Kidney epithelial cell (primary cell): ENCODE measurements around the gene DSTYK. TPM values are rescaled to one million over a fixed set of nuclear protein-coding genes. Genes with fewer than 3 reads are reported as not detected.

Experiments
- DNase-seq: peaks from one replicate; pipeline ENCODE4 v3.0.0-alpha.2; 2010; ENCODE audit warnings: low read depth
- H3K27me3 ChIP-seq: 2 replicates; pipeline ENCODE4 v1.6.0; 2011; ENCODE audit warnings: low read length; ENCODE audit not compliant: control insufficient read depth, insufficient read depth
- H3K36me3 ChIP-seq: 2 replicates; pipeline ENCODE4 v1.5.1; 2011; ENCODE audit warnings: low read length; ENCODE audit not compliant: control insufficient read depth, insufficient read depth
- H3K4me3 ChIP-seq: 2 replicates; pipeline ENCODE4 v1.5.1; 2011; ENCODE audit warnings: low read depth, mild to moderate bottlenecking, control low read depth, low read length
- total RNA-seq: library from RNA; depleted of rRNA; stranded (reverse); fragments of >200 nt; gene quantifications from 2 replicates; pipeline ENCODE4 v1.2.3, GENCODE V29; 2015
- TF ChIP-seq, protein P1 (sequence below): IDR thresholded peaks from 2 replicates; pipeline ENCODE4 v1.5.1; 2011; ENCODE audit warnings: mild to moderate bottlenecking, moderate library complexity, low read length, control low read depth, inconsistent platforms; ENCODE audit not compliant: insufficient read depth, poor library complexity, severe bottlenecking

Gene DSTYK
- total RNA-seq, 1 donor from 2014 or later: 13.8 TPM

DNA sequence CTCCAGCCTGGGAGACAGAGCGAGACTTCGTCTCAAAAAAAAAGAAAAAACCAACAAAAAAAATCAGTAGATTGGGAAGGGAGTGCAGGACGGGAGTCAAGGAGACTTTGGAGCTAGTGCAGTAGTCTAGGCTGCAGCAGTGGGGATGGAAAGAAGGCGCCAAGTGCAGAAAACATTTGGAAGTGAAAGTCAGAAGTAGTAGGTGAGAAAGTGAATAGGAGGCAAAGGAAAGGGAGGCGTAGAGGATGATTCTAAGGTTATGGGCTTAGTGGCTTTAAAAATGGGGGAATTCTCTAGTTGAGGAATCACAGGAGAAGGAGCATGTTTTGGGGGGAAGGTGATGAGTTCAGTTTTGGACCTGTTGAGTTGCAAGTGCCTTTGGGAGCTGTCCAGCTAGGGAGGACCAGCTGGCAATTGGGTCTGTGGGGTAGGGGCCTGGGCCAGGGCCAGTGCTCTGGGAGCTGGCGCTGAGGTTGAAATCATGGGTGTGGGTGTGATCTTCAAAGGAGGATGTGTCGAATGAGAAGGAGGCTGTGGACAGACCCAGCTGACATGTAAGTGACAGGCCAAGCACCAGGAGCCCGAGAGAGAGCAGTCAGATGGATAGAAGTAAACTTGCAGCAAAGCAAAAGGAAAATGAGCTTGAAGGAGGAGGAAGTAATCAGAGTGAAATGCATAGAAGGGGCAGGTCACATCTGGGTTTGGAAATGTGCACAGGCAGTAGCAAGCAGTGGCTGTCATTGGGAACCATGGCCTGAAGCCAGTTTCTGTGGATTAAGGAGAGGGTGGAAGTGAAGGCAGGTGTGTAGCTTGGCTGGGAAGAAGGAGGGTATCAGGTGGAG, 32.1 kb upstream of the DSTYK start:
- H3K36me3 ChIP-seq: no peaks in the 10 kb centered on the region
- H3K4me3 ChIP-seq: no peak overlapping the region
- no peak for DNase-seq
- H3K27me3 ChIP-seq: no peaks in the 10 kb centered on the region
- TF ChIP-seq, protein P1, sequence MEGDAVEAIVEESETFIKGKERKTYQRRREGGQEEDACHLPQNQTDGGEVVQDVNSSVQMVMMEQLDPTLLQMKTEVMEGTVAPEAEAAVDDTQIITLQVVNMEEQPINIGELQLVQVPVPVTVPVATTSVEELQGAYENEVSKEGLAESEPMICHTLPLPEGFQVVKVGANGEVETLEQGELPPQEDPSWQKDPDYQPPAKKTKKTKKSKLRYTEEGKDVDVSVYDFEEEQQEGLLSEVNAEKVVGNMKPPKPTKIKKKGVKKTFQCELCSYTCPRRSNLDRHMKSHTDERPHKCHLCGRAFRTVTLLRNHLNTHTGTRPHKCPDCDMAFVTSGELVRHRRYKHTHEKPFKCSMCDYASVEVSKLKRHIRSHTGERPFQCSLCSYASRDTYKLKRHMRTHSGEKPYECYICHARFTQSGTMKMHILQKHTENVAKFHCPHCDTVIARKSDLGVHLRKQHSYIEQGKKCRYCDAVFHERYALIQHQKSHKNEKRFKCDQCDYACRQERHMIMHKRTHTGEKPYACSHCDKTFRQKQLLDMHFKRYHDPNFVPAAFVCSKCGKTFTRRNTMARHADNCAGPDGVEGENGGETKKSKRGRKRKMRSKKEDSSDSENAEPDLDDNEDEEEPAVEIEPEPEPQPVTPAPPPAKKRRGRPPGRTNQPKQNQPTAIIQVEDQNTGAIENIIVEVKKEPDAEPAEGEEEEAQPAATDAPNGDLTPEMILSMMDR: no peak

DNA sequence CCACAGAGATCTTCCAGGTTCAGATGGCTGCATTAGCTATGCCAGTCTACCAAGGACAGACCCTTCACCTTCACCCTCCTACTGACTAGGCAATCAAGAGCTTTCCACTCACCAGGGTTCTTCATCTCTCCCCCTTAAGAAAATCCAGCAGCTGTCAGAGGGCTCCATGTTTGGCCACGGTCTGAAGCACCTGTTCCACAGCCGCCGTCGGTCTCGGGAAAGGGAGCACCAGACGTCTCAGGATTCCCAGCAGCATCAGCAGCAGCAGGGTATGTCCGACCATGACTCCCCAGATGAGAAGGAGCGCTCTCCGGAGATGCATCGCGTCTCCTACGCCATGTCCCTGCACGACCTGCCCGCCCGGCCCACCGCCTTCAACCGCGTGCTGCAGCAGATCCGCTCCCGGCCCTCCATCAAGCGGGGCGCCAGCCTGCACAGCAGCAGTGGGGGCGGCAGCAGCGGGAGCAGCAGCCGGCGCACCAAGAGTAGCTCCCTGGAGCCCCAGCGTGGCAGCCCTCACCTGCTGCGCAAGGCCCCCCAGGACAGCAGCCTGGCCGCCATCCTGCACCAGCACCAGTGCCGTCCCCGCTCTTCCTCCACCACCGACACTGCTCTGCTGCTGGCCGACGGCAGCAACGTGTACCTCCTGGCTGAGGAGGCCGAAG, 30.0 kb upstream of the DSTYK start:
- TF ChIP-seq, protein P1: no peak
- H3K4me3 ChIP-seq: no peak overlapping the region

DNA sequence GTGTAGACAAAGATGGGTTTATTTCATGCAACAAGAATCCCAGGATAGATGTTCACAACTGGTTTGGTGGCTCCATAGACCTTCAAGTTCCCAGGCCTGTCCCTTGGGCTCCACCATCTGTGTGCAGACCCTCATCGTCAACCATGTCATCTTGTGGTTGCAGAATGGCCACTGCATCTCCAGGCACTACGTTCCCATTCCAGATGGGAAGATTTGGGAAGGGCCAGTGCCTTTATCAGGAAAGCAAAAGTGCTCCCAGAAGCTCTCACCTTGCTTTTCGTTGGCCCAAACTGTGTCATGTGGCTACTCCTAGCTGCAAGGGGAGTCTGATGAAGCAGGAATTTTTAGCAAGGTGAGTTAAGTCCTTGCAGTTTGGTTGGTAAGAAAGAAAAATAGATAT, 29.1 kb upstream of the DSTYK start:
- no peak overlapping the region for H3K4me3 ChIP-seq
- no peaks in the 10 kb centered on the region for H3K27me3 ChIP-seq
- TF ChIP-seq, protein P1: no peak
- H3K36me3 ChIP-seq: no peaks in the 10 kb centered on the region
- DNase-seq: no peak

More for the DNA sequence above, 30.0 kb upstream of the DSTYK start:
- no peak for DNase-seq
- Histone ChIP-seq H3K27me3 (no peaks in the 10 kb centered on the region), H3K36me3 (no peaks in the 10 kb centered on the region)

DNA sequence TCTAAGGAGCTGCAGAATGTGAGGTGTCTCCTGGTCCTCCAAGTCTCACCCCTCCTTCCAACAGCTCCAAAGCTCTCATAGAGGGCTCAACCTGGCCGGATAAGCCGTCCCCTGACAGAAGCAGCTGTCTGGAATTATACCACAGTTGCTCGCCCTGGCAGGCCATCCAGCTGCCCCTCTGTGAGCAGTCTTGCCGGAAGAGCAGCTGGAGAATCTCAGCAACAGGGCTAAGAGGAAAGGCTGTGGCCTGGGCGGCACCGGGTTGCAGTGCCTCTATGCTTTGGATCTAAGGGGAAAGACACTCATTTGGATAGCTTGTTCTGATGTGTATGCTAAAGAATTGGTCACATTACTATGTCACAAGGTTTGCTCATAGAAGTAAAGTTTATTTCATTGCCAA, 28.6 kb upstream of the DSTYK start:
- Histone ChIP-seq H3K36me3 (no peaks in the 10 kb centered on the region), H3K4me3 (no peak overlapping the region), H3K27me3 (no peaks in the 10 kb centered on the region)
- no peak for DNase-seq
- TF ChIP-seq, protein P1: no peak

DNA sequence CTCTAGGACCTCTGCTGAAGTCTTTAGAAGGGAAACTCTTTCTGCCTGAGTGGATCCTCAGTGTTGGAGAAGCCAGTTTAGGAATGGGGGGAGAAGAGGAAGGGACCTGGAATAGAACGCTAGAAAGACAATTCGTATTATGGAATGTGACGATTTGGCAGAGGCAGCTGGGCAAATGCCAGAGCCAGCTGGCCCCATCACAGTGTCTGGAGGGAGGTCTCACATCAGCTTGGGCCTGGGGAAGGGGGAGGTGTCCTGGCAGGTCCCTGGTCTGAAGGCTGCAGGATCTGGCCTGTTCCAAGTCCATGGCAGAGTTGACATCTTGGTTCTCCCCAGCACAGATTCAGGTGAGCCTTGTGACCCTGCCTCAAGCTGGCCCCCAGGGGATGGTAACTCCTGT, 27.6 kb upstream of the DSTYK start:
- Histone ChIP-seq H3K4me3 (no peak overlapping the region), H3K36me3 (no peaks in the 10 kb centered on the region), H3K27me3 (no peaks in the 10 kb centered on the region)
- TF ChIP-seq, protein P1: no peak
- DNase-seq: no peak
